ENCODE measurements around the gene USP9X.

GRCh38 chrX:41209853-41210252, 124.6 kb downstream of the USP9X start:
- TF ChIP-seq CTCF (IDR thresholded peaks at IDR 0.05; ENCODE audit: low read length) (no peak), EZH2 (IDR thresholded peaks at IDR 0.05; ENCODE audit: borderline replicate concordance, low read length) (no peak)

Measured in OCI-LY1 (cell line).